Stimulated activated naive B cell treated with anti-CD40 and anti-IgM and Interleukin-4, amounts not matched to agents 10 μg/mL and 1 μg/mL and 100 μg/mL, for 72 hours (primary cell): Measurements from ENCODE around the gene SBK2.

Source experiments
- ATAC-seq, 2 donors: fragments of 150-1000 bp; cut with Tn5 transposase; replicated peaks; 2 replicates each; pipeline ENCODE4 v1.10.0; 2021; ENCODE audit warnings: moderate library complexity in 1 of 2
- DNase-seq: peaks from one replicate; pipeline ENCODE4 v3.0.0; 2021
- H3K27ac Mint-ChIP-seq: one replicate; pipeline ENCODE4 v1.8.0; 2022; ENCODE audit warnings: mild to moderate bottlenecking, mixed read lengths
- H3K27me3 Mint-ChIP-seq, 2 donors: one replicate each; pipeline ENCODE4 v1.8.0; 2022; ENCODE audit warnings: mixed read lengths in 2 of 2
- H3K36me3 Mint-ChIP-seq, 2 donors: one replicate each; pipeline ENCODE4 v1.8.0; 2022; ENCODE audit warnings: mixed read lengths in 2 of 2, mild to moderate bottlenecking in 1 of 2
- H3K4me1 Mint-ChIP-seq, 2 donors: one replicate each; pipeline ENCODE4 v1.8.0; 2022; ENCODE audit warnings: mixed read lengths in 2 of 2, mild to moderate bottlenecking in 1 of 2
- H3K4me3 Mint-ChIP-seq, 2 donors: one replicate each; pipeline ENCODE4 v1.8.0; 2022; ENCODE audit warnings: mild to moderate bottlenecking in 2 of 2, mixed read lengths in 2 of 2, moderate library complexity in 1 of 2
- H3K9me3 Mint-ChIP-seq, 2 donors: one replicate each; pipeline ENCODE4 v1.8.0; 2022; ENCODE audit warnings: mixed read lengths in 2 of 2, mild to moderate bottlenecking in 1 of 2

SBK2 gene

GRCh38 chr19:55485439-55486011 is 51.4 kb downstream of the SBK2 start:
- H3K36me3 Mint-ChIP-seq: peaks cover 3 to 7% of the 10 kb centered on the region in 2 donors
- H3K27me3 Mint-ChIP-seq: peaks cover 0 to 4% of the 10 kb centered on the region in 2 donors
- peak overlapping the region; percentile 89 for H3K27ac Mint-ChIP-seq
- no peaks in the 10 kb centered on the region for H3K9me3 Mint-ChIP-seq
- peaks cover 15 to 37% of the 10 kb centered on the region in 2 donors for H3K4me1 Mint-ChIP-seq
- ATAC-seq: peak in 1 of 2 donors; percentile 9
- H3K4me3 Mint-ChIP-seq: peak overlapping the region; percentile 74 to 87
- no peak for DNase-seq

- peak; percentile 82 to 87 for ATAC-seq
- Mint-ChIP-seq H3K27me3 (no peaks in the 10 kb centered on the region), H3K27ac (peak within 1 kb of the TSS; percentile 89), H3K4me3 (peak within 1 kb of the TSS; percentile 74 to 87), H3K36me3 (peaks cover 5 to 10% of the 10 kb centered on the region in 2 donors), H3K4me1 (peaks cover 16 to 39% of the 10 kb centered on the region in 2 donors), H3K9me3 (no peaks in the 10 kb centered on the region)
- peak; percentile 57 for DNase-seq
Observed at GRCh38 chr19:55484593-55485438, 52.1 kb downstream of the SBK2 start, which contains the start of gene NAT14. Gene NAT14, plus strand, starts transcription at chr19:55485188. Its CDS starts 521 bp downstream, at chr19:55485709.

- Mint-ChIP-seq H3K36me3 (peaks cover 9 to 17% of the 10 kb centered on the region in 2 donors), H3K4me3 (peak overlapping the region; percentile 74 to 87), H3K4me1 (peaks cover 22 to 48% of the 10 kb centered on the region in 2 donors), H3K27ac (peak overlapping the region; percentile 84), H3K9me3 (no peaks in the 10 kb centered on the region), H3K27me3 (no peaks in the 10 kb centered on the region)
- DNase-seq: no peak
- ATAC-seq: no peak
Observed at GRCh38 chr19:55483706-55484592, 53.0 kb downstream of the SBK2 start.

- Mint-ChIP-seq H3K9me3 (no peaks in the 10 kb centered on the region), H3K4me3 (peak overlapping the region in 1 of 2 donors; percentile 57), H3K27me3 (no peaks in the 10 kb centered on the region), H3K4me1 (peaks cover 28 to 51% of the 10 kb centered on the region in 2 donors), H3K36me3 (peaks cover 13 to 22% of the 10 kb centered on the region in 2 donors), H3K27ac (peak overlapping the region; percentile 31)
- DNase-seq: no peak
- no peak for ATAC-seq
Observed at GRCh38 chr19:55482967-55483705, 53.8 kb downstream of the SBK2 start.

GRCh38 chr19:55482156-55482961 is 54.6 kb downstream of the SBK2 start:
- Mint-ChIP-seq H3K4me1 (peaks cover 27 to 49% of the 10 kb centered on the region in 2 donors), H3K27me3 (no peaks in the 10 kb centered on the region), H3K36me3 (peaks cover 16 to 27% of the 10 kb centered on the region in 2 donors), H3K4me3 (no peak overlapping the region), H3K9me3 (no peaks in the 10 kb centered on the region), H3K27ac (no peak overlapping the region)
- DNase-seq (no peak), ATAC-seq (no peak)

- ATAC-seq (no peak), DNase-seq (no peak)
- H3K9me3 Mint-ChIP-seq: no peaks in the 10 kb centered on the region
- H3K36me3 Mint-ChIP-seq: peaks cover 16 to 27% of the 10 kb centered on the region in 2 donors
- no peaks in the 10 kb centered on the region for H3K27me3 Mint-ChIP-seq
- no peak overlapping the region for H3K27ac Mint-ChIP-seq
- H3K4me1 Mint-ChIP-seq: peaks cover 27 to 48% of the 10 kb centered on the region in 2 donors
- H3K4me3 Mint-ChIP-seq: no peak overlapping the region
Observed at GRCh38 chr19:55481794-55482155, 55.2 kb downstream of the SBK2 start.

- ATAC-seq (no peak), DNase-seq (no peak)
- H3K27ac Mint-ChIP-seq: no peak overlapping the region
- H3K4me3 Mint-ChIP-seq: no peak overlapping the region
- H3K9me3 Mint-ChIP-seq: no peaks in the 10 kb centered on the region
- H3K36me3 Mint-ChIP-seq: peaks cover 16 to 27% of the 10 kb centered on the region in 2 donors
- H3K27me3 Mint-ChIP-seq: no peaks in the 10 kb centered on the region
- H3K4me1 Mint-ChIP-seq: peaks cover 27 to 47% of the 10 kb centered on the region in 2 donors
Observed at GRCh38 chr19:55481148-55481793, 55.7 kb downstream of the SBK2 start.

GRCh38 chr19:55479451-55480230 is 57.3 kb downstream of the SBK2 start:
- no peak for DNase-seq
- no peak for ATAC-seq
- Mint-ChIP-seq H3K27me3 (no peaks in the 10 kb centered on the region), H3K9me3 (no peaks in the 10 kb centered on the region), H3K36me3 (peaks cover 16 to 22% of the 10 kb centered on the region in 2 donors), H3K27ac (no peak overlapping the region), H3K4me3 (no peak overlapping the region), H3K4me1 (peaks cover 23 to 45% of the 10 kb centered on the region in 2 donors)

GRCh38 chr19:55479045-55479444 is 57.9 kb downstream of the SBK2 start:
- ATAC-seq (no peak), DNase-seq (no peak)
- Mint-ChIP-seq H3K9me3 (no peaks in the 10 kb centered on the region), H3K27ac (no peak overlapping the region), H3K4me3 (no peak overlapping the region), H3K27me3 (no peaks in the 10 kb centered on the region), H3K4me1 (peaks cover 21 to 40% of the 10 kb centered on the region in 2 donors), H3K36me3 (peaks cover 16 to 22% of the 10 kb centered on the region in 2 donors)
